ENCODE data around the gene NCKAP5.
A peak's percentile ranks its signal among the peaks of the same experiment; 100 is the strongest.
"Not testable (repeated sequence)": the region's sequence is repeated elsewhere in the genome, so short reads cannot be mapped to it uniquely, and the experiment has no call there.

Gene NCKAP5

GRCh38 chr2:133249362-133249761, 318.9 kb downstream of the NCKAP5 start:
- DNase-seq: no peak

GRCh38 chr2:133248264-133248663, 320.0 kb downstream of the NCKAP5 start:
- DNase-seq: no peak

- DNase-seq: peak; percentile 36
These were observed 320.6 kb downstream of the NCKAP5 start for GRCh38 chr2:133247631-133248030.

- DNase-seq: no peak
These were observed 327.1 kb downstream of the NCKAP5 start for GRCh38 chr2:133241224-133241571.

- no peak for DNase-seq
These were observed 327.6 kb downstream of the NCKAP5 start for GRCh38 chr2:133240491-133241223.

GRCh38 chr2:133235968-133236367, 332.3 kb downstream of the NCKAP5 start:
- no peak for DNase-seq

- no peak for DNase-seq
These were observed 335.7 kb downstream of the NCKAP5 start for GRCh38 chr2:133232556-133232955.

GRCh38 chr2:133231264-133231663, 337.0 kb downstream of the NCKAP5 start:
- no peak for DNase-seq

- no peak for DNase-seq
These were observed 338.3 kb downstream of the NCKAP5 start for GRCh38 chr2:133229974-133230373.

GRCh38 chr2:133223226-133223625, 345.0 kb downstream of the NCKAP5 start:
- no peak for DNase-seq

- no peak for DNase-seq
These were observed 346.9 kb downstream of the NCKAP5 start for GRCh38 chr2:133221398-133221797.

GRCh38 chr2:133218204-133218603, 350.1 kb downstream of the NCKAP5 start:
- no peak for DNase-seq

GRCh38 chr2:133215477-133215876, 352.8 kb downstream of the NCKAP5 start:
- DNase-seq: no peak

- no peak for DNase-seq
These were observed 354.6 kb downstream of the NCKAP5 start for GRCh38 chr2:133213651-133214050.

GRCh38 chr2:133209325-133209724, 358.9 kb downstream of the NCKAP5 start:
- DNase-seq: no peak

- not testable (repeated sequence) for DNase-seq
These were observed 361.6 kb downstream of the NCKAP5 start for GRCh38 chr2:133206666-133207065.

- DNase-seq: no peak
These were observed 363.8 kb downstream of the NCKAP5 start for GRCh38 chr2:133204421-133204820.

- no peak for DNase-seq
These were observed 367.4 kb downstream of the NCKAP5 start for GRCh38 chr2:133200684-133201421.

- no peak for DNase-seq
These were observed 369.6 kb downstream of the NCKAP5 start for GRCh38 chr2:133198678-133199077.

GRCh38 chr2:133197156-133197555, 371.1 kb downstream of the NCKAP5 start:
- no peak for DNase-seq

GRCh38 chr2:133194777-133195335, 373.4 kb downstream of the NCKAP5 start:
- no peak for DNase-seq

- DNase-seq: no peak
These were observed 374.0 kb downstream of the NCKAP5 start for GRCh38 chr2:133194362-133194655.

GRCh38 chr2:133193544-133194361, 374.5 kb downstream of the NCKAP5 start:
- DNase-seq: no peak

- no peak for DNase-seq
These were observed 376.2 kb downstream of the NCKAP5 start for GRCh38 chr2:133192028-133192427.
